Measurements from ENCODE around the gene KREMEN1.

DNA sequence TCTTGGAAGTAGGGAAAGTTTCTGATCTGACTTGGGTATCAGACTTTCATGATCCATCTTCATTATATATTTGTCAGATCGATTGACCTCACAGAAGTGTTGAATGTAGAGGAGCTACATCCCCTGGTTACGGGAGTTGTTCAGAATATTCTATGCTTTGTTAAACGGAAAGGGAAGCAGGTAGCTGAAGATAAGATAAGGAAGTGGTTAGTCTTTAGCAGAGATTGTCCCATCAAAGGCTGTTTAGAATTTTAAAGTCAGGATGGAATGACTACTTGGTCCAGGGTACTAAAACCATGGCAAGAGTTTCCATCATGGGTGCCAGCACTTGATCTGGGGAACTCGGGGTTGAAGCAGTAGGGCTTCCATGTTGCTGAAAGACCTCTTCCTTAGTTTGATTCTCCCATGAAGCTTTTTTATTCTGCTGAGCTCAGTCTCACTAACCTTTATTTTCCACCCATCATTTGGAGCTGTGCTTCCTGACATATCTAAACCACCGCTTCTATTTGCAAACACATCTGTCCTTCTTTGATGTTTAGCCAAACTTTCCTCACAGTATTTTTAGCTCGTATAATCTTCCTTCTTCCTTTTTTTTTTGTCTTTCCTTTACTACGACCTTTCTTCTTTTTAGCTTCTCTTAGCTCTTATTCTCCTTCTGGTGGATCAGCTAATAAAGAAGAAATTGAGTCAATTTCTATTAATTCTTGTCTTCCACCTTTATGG is 7.2 kb upstream of the KREMEN1 start:
- TF ChIP-seq CTCF (IDR thresholded peaks at IDR 0.05): no peak
- TF ChIP-seq POLR2A (IDR thresholded peaks at IDR 0.05): no peak
